ENCODE results near the gene SNRNP27.

DNA sequence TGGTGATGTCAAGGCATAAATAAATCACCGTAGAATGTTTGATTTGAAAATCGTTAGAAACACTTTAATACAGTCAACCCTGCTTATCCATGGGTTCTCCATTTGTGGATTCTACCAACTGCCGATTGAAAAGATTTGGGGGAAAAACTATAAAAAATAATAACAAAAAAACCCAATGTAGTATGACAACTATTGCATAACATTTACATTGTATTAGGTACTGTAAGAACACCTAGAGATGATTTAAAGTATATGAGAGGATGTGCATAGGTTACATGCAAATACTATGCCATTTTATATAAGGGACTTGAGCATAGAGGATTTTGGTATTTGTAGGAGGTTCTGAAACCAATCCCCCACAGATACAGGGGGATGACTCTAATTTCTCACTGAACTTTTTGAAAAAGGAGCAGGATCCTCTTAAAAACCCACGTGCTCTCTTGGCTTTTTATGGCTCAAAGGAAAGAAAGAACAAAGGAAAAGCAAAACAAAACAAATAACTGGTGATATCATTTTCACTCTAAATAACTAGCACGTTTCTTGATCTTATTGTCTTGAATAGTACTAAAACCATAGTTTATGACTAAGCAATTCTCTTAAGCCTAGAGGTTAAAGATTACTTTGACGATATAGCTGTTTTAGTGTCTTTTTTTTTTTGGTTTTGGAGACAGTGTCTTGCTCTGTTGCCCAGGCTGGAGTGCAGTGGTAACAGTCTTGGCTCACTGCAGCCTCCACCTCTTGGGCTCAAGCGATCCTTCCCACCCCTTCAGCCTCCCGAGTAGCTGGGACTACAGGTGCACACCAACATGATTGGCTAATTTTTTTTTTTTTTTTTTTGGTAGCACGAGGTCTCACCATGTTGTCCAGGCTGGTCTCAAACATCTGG lies 47.3 kb upstream of the SNRNP27 start:
- no peak for TF ChIP-seq CTCF (IDR thresholded peaks at IDR 0.05 in 2 of 3, conservative IDR thresholded peaks at IDR 0.05 in 1 of 3; ENCODE audit: insufficient read depth in 2 of 3, low read depth in 1 of 3, low read length in 3 of 3)
- TF ChIP-seq, protein P1, sequence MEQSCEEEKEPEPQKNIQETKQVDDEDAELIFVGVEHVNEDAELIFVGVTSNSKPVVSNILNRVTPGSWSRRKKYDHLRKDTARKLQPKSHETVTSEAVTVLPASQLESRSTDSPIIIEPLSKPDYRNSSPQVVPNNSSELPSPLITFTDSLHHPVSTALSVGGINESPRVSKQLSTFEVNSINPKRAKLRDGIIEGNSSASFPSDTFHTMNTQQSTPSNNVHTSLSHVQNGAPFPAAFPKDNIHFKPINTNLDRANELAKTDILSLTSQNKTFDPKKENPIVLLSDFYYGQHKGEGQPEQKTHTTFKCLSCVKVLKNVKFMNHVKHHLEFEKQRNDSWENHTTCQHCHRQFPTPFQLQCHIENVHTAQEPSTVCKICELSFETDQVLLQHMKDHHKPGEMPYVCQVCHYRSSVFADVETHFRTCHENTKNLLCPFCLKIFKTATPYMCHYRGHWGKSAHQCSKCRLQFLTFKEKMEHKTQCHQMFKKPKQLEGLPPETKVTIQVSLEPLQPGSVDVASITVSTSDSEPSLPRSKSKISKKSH (CRISPR knock-in tag; IDR thresholded peaks at IDR 0.05): no peak
